SK-N-SH treated with all-trans-retinoic acid at 6 μM for 48 hours (cell line): ENCODE measurements around the gene SRRM3.

Source experiments
- ARNTL ChIP-seq: fragments of 450-650 bp; formaldehyde crosslinking; IDR thresholded peaks from 2 replicates; pipeline ENCODE4 v1.5.0; 2020; ENCODE audit warnings: low read depth, mild to moderate bottlenecking, moderate library complexity, borderline replicate concordance
- BACH2 ChIP-seq: fragments of 250-450 bp; sonication (Bioruptor Pico); IDR thresholded peaks from 2 replicates; pipeline ENCODE4 v1.9.0; 2021; ENCODE audit warnings: mild to moderate bottlenecking, borderline replicate concordance
- ESRRG ChIP-seq: fragments of 250-450 bp; sonication (Bioruptor Pico); IDR thresholded peaks from 2 replicates; pipeline ENCODE4 v1.6.1; 2021; ENCODE audit warnings: mild to moderate bottlenecking
- GLIS3 ChIP-seq: fragments of 250-450 bp; sonication (Bioruptor Pico); IDR thresholded peaks from 2 replicates; pipeline ENCODE4 v1.5.0; 2020; ENCODE audit warnings: mild to moderate bottlenecking, moderate library complexity
- PPARA ChIP-seq: fragments of 250-450 bp; sonication (Bioruptor Pico); IDR thresholded peaks from 2 replicates; pipeline ENCODE4 v1.5.0; 2020; ENCODE audit warnings: mild to moderate bottlenecking, borderline replicate concordance
- RARB ChIP-seq: fragments of 250-450 bp; sonication (Bioruptor Pico); IDR thresholded peaks from 2 replicates; pipeline ENCODE4 v1.8.0; 2021; ENCODE audit warnings: mild to moderate bottlenecking, moderate library complexity
- TSHZ2 ChIP-seq: fragments of 250-450 bp; sonication (Bioruptor Pico); IDR thresholded peaks from 2 replicates; pipeline ENCODE4 v1.5.0; 2020; ENCODE audit warnings: mild to moderate bottlenecking, moderate library complexity
- ZNF565 ChIP-seq: fragments of 450-650 bp; formaldehyde crosslinking; conservative IDR thresholded peaks from 2 replicates; pipeline ENCODE4 v1.5.0; 2020; ENCODE audit warnings: low read depth, mild to moderate bottlenecking, moderate library complexity
- ZNF8 ChIP-seq: fragments of 450-650 bp; formaldehyde crosslinking; IDR thresholded peaks from 2 replicates; pipeline ENCODE4 v1.5.0; 2020; ENCODE audit warnings: mild to moderate bottlenecking, moderate library complexity
- TF ChIP-seq, protein P1 (sequence below): fragments of 250-450 bp; sonication (Bioruptor Pico); IDR thresholded peaks from 2 replicates; pipeline ENCODE4 v1.8.0; 2020; ENCODE audit warnings: mild to moderate bottlenecking, moderate library complexity, borderline replicate concordance

- TF ChIP-seq RARB (CRISPR knock-in tag) (no peak), PPARA (CRISPR knock-in tag) (no peak), ARNTL (CRISPR knock-in tag) (no peak), TSHZ2 (CRISPR knock-in tag) (no peak), BACH2 (CRISPR knock-in tag) (no peak), ESRRG (CRISPR knock-in tag) (no peak), GLIS3 (CRISPR knock-in tag) (no peak), ZNF565 (CRISPR knock-in tag) (no peak), ZNF8 (CRISPR knock-in tag) (no peak)
- TF ChIP-seq, protein P1, sequence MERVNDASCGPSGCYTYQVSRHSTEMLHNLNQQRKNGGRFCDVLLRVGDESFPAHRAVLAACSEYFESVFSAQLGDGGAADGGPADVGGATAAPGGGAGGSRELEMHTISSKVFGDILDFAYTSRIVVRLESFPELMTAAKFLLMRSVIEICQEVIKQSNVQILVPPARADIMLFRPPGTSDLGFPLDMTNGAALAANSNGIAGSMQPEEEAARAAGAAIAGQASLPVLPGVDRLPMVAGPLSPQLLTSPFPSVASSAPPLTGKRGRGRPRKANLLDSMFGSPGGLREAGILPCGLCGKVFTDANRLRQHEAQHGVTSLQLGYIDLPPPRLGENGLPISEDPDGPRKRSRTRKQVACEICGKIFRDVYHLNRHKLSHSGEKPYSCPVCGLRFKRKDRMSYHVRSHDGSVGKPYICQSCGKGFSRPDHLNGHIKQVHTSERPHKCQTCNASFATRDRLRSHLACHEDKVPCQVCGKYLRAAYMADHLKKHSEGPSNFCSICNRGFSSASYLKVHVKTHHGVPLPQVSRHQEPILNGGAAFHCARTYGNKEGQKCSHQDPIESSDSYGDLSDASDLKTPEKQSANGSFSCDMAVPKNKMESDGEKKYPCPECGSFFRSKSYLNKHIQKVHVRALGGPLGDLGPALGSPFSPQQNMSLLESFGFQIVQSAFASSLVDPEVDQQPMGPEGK, result no peak
Observed at GRCh38 chr7:76259124-76260093, 57.7 kb downstream of the SRRM3 start.
